HG03097 (cell line): ENCODE data around the gene GKAP1.
"Not testable (repeated sequence)": the region's sequence is repeated elsewhere in the genome, so short reads cannot be mapped to it uniquely, and the experiment has no call there.

Experiments used
- ATAC-seq: cut with Tn5 transposase; IDR thresholded peaks from one replicate; pipeline ENCODE4 v1.9.1; 2021; ENCODE audit not compliant: unreplicated experiment, low FRiP score

GKAP1 gene

DNA sequence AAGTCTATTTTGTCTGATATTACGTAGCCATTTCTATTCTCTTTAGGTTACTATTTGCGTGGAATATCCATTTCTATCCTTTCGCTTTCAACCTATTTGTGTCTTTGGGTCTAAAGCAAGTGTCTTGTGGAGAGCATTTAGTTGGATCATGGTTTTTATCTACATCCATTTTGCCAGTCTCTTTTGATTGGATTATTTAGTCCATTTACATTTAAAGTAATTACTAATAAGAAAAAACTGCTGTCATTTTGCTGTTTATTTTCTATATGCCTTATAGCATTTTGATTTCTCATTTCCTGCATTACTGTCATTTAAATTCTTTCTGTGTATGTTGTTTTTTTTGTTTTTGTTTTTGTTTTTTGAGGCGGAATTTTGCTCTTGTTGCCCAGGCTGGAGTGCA lies 83.8 kb downstream of the GKAP1 start:
- no peak for ATAC-seq

DNA sequence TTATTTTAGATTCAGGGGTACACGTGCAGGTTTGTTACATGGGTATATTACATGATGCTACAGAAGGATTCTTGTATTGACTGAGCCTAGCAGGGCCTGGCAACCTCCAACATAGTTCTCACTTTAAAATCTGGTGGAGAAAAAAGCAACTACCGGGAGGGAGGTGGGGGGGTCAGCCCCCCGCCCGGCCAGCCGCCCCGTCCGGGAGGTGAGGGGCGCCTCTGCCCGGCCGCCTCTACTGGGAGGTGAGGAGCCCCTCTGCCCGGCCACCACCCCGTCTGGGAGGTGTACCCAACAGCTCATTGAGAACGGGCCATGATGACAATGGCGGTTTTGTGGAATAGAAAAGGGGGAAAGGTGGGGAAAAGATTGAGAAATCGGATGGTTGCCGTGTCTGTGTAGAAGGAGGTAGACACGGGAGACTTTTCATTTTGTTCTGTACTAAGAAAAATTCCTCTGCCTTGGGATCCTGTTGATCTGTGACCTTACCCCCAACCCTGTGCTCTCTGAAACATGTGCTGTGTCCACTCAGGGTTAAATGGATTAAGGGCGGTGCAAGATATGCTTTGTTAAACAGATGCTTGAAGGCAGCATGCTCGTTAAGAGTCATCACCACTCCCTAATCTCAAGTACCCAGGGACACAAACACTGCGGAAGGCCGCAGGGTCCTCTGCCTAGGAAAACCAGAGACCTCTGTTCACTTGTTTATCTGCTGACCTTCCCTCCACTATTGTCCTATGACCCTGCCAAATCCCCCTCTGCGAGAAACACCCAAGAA lies 88.8 kb downstream of the GKAP1 start:
- not testable (repeated sequence) for ATAC-seq

DNA sequence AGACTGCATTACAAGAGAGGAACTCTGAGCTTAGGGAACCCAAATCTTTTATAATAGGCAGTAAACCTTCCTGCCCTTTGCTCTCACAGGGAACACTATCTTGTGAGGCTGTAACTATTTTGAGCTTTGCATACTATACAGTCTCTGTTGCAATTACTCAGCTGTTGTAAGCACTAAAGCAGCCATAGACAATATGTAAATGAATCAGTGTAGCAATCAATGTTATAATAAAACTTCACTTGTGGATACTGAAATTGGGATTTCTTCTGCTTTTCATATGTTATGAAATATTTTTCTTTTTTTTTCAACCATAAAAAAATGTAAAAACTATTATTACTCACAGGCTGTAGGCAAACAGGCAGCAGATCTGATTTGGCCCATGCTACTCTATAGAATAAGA lies 93.1 kb downstream of the GKAP1 start:
- ATAC-seq: no peak

DNA sequence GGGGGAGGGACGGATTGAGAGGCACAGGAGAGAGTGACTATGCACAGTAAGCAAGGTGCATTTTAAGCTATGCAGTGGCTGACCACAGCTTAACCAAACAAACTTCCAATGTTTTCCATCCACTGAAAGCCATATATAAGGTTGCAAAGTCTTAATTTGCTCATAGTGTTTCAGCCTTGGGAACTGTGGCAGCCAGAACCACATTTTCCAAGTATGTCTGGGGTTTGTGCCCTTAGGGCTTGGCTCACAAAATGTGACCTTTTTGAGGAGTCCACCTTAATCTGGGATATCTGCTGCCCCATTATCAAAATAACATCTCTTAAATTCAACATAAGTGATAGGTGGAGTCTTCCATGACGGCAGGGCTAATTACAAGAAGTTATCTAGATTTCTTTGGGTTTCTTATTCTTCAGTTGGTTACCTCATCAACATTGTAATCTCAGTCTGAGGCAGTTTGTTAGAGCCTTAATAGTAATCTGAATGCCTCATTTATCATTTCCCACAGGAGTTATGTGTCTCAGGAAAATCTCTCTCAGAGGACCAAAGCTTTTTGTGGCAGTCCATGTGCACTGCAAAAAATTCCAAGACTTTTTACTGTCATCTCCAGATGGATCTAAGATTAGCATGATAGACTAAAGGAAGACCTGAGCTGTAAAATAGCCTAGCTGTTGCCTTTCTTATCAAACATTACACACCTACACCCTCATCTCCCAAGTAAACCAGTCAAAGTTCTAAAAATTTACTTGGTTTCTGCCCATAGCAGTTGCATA lies 94.7 kb downstream of the GKAP1 start:
- no peak for ATAC-seq

DNA sequence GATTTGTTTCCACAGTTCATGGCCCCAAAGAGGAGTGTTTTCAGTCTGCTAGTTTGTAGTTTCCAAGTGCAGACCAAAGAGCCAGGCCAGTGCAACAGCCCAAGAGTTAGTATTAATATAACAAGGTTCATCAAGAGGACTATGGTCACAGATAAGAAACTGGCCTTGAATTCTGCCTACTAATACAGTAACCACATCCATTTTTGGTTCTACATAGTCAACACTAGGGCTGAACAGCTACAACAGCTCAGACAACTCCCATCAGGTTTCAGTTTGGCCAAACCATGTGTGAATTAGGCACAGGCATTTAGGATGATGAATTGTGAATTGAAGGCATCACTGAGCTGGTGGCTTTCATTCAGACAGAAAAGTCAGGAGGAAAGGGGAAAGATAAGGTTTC lies 96.1 kb downstream of the GKAP1 start:
- ATAC-seq: no peak

DNA sequence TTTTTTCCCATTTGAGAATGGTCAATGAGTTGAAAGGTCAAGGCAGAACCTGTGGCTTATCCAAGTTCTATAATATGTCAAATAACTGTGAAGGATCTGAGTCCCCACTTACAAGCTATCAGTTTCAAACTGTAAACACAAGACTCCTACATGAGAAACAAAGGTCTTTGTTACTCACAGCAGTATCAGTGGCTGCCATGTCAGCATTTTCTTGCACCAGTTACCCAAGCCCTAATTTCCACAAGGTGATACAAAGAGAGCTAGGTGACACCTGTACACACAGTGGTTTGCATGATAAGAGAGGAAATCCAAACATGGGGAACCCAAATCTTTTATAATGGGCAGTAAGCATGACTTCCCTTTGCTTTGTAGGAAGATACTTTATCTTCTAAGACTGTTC lies 101.8 kb downstream of the GKAP1 start:
- no peak for ATAC-seq

DNA sequence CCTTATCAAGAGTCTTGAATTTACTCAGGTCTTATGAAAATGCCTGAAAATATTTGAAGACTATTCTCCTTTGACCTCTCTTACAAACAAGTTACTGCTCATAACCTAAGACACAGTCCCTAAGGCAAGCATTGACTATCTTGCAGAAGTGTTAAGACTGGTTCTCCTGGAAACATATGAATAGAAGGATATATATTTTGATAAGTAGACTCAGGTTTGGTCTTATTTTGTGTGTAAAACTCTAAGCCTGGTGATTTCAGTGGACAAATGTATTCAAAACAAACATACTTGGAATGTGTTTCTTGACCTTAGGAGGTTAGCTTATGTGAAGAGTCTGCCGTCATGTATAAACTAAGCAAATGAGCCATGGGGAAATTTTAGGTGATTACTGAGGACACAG lies 102.3 kb downstream of the GKAP1 start:
- no peak for ATAC-seq

DNA sequence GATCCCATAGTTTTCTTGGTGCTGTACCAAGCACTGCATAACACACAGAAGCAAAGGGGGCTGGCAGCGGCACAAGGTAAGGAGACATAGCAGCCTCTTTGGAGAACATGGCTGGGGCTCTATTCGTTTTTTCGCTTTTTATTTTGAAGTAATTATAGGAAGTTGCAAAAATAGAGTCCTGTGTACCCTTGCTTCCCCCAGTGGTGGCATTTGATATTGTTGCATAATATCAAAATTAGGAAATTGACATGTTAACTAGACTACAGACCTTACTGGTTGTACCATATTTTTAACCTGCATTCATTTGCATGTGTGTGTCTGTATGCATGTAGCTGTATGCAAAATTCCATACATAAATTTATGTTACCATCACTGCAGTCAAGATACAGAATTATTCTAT lies 103.2 kb downstream of the GKAP1 start:
- ATAC-seq: no peak

DNA sequence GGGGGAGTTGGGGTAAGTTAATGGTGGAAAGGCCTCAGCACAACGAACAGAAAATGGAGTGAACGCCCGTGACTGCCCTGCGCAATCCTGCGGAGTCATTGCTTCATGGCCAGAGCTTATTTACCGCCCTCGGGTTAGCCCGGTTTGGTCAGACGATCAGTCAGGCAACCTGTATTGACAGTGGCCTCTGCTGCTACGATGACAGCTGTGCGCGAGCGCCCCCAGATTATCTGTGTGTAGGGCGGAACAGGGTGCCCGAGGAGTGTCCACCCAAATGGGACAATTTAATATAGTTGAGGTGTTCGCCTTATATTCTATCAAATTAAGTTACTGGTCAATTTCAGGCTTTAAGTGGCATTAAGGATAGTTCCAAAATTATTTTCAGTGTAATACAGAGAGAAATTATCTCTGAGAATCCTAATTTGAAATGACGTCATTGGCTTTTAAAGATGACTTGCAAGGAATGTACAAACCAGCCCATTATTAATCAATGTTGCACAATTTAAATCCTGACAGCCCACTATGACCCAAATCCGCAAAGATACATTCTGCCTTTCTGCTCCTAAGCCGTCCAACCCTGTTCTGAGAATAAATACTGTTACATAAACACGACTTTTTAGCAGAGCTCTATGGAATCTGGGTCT lies 108.9 kb downstream of the GKAP1 start:
- ATAC-seq: peak; percentile 44

DNA sequence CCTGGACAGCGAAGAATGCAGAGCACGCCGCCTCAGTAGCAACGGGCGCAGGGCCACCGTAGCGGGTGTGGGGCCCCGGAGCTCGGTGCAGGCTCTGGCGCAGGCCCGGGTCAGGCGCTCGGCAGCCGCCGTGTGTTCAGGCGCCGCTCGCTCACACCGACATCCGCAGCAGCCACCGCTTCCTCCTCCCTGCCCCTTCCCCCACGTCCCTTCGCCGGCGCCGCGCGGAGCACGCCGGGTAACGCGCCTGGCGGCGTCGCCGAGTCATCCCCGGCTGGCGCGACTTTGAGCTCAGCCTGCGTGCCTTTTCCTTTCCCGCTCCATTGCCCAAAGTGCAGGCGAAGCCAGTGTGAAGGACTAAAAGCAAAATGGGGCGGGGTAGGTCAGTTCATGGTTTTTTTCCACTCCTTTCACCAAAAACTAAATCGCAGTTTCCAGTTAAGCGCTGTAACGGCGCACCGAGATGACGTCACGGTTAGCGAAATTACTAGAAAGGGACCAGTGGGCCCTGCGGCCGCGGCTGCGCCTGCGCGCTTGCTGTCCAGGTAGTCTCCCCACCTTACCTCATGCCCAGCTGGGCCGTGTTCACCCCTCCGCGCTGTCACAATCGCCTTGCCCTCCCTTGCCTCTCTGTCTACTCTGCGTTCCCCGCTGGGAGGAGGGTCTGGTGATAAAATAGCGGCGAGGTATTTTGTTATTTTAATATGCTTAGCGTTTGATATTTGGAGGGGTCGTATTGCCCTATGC lies 109.6 kb downstream of the GKAP1 start, which contains the start of gene UBQLN1:
UBQLN1 (minus strand) TSS at position 191 of the 747 bp plus-strand sequence. CDS start 279 bp downstream, outside the sequence.
- peak; percentile 80 for ATAC-seq

DNA sequence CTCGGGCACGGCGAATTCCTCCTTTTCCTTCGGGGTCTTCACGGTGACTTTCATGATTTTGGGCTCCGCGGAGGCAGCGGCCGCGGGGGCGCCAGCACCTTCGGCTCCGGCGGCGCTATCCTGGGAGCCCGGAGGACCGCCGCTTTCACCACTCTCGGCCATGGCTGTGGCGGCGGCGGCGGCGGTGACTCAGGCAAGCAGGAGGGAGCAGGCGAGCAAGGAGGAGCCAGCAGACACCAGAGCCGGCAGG lies 110.1 kb downstream of the GKAP1 start:
- ATAC-seq: peak; percentile 30

DNA sequence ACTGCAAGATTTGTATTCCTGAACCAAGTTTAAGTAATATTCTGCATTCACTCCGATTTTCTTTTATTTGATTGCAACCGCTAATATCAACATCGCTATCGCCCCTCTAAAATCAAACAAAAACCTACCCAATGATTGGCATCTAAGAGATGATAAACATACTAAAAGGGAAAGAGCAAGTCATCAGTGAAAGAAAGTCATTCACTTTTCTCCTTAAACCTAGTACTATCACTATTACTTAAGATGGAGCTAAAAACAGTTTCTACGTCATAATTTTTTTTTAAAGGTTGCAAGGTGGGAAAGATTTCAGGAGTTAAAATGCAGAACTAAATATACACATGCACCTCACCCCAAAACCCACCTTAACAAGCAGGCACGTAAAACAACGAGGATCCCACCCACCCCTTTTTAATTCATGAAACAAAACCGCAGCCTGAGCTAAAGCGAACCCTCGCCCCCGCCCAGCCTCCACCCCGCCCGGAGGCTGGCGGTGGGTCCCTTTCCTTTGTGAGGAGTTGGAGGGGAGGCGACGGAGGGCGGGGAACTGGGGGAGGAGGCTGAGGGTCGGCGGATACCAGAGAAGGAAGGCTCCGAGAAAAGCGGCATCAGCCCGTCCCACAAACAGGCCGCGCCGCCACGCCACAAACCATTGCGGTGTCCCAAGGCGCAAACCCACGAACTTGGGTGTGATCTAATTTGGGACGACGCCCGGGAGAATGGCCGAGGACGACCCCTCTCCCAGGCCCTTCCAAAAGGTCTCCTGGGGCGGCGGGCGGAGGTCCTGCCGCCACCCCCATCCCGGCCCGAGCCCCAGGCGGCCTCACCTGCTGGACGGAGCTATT lies 110.7 kb downstream of the GKAP1 start:
- ATAC-seq: peak; percentile 20

DNA sequence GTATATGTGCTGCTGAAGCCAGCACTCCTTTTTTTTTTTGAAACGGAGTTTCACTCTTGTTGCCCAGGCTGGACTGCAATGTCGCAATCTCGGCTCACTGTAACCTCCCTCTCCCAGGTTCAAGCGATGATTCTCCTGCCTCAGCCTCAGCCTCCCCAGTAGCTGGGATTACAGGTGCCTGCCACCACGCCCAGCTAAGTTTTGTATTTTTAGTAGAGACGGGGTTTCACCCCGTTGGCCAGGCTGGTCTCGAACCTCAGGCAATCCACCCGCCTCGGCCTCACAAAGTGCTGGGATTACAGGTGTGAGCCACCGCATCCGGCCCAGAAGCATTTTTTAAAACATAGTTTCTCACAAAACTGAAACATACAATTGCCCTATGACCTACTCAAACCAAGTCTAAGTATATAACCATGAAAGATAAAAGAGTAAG lies 112.3 kb downstream of the GKAP1 start:
- not testable (repeated sequence) for ATAC-seq

DNA sequence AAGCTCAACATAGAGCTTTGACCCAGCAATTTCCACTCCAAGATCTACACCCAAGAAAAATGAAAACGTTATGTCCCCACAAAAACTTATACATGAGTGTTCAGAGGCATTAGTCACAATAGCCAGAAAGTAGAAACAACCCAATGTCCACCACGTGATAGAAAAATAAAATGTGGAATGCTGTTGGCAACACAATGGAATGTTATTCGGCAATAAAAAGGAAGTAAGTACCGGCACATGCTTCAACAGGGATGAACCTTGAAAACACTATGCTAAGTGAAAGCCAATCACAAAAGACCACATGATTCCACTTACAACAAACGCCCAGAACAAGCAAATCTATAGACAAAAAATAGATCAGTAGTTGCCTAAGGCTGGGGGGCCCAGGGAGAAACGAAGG lies 115.8 kb downstream of the GKAP1 start:
- ATAC-seq: no peak

DNA sequence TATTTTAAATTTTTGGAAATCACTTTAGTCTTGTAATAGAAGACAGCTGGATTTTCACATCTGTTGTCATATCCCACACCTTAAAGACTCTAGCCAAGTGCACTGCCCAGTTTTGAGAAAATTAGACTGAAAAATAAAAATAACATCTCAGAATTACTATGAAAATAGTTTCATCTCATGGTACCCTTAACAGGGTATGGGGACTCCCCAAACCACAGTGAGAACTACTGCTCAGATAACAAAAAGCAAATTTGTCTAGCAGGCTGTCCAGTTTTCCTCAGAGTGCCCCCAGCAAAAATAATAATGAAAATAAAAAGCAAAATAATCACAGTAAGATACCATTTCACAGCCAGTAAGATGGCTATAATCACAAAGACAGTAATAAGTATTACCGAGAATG lies 116.3 kb downstream of the GKAP1 start:
- ATAC-seq: no peak

DNA sequence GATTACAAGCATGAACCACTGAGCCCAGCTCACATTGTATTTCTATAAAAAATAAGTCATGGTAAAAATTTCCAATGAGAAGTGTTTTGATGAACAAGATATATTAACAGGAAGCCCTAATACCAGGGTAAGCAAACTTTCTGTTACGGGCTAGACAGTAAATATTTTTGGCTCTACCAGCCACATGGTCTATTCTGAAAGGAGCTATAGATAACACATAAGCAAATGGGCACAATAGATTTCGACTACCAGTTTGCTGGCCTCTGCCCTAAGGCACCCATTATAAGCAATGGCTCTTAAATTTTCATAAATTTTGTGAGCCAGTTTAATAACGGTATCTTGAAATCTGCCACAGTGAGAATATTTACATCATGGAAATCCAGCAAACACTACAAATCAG lies 118.0 kb downstream of the GKAP1 start:
- peak; percentile 11 for ATAC-seq

DNA sequence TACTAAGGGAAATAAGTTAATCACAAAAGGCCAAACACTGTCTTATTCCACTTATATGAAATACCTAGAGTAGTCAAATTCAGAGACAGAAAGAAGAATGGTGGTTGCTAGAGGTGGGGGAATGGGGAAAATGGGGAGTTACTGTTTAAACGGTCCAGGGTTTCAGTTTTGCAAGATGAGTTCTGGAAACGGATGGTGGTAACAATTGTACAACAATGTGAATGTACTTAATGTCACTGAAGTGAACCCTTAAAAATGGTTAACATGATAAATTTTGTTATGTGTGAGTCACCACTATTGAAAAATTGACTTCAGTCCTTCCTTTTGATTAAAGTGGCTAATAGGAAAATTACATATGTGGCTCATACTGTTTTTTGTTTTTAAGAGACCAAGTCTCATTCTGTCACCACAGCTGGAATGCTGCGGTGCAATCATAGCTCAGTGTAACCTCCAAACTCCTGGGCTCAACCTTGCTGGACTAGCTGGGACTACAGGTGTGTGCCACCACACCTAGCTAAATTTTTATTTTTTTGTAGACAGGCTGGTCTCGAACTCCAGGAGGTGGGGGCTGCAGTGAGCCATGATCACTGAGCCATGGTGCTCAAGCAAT lies 118.5 kb downstream of the GKAP1 start:
- ATAC-seq: peak; percentile 40

DNA sequence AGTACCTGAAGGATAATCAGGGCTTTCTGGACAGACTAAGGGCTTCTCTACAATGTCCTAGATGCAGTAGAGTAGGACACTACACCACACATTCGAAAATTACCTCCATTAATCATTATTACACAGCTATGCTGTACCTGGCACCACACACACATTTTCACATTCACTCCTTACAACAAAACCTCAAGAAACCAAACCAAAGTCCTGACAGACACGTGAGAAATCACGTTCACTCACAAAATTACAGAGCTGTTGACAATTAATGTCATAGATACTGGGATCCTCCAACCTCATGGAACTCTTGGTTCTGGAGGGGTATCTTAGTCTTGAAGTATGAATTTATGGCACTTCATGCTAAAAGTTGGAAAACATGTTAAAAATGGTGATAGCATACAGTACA lies 126.1 kb downstream of the GKAP1 start:
- ATAC-seq: no peak
